HepG2 (cell line): ENCODE data around the gene FHL3. TPM values are rescaled to one million over a fixed set of nuclear protein-coding genes. Genes with fewer than 3 reads are reported as not detected.
A peak's percentile ranks its signal among the peaks of the same experiment; 100 is the strongest.

Experiments used
- ADNP ChIP-seq: sonication (generic); formaldehyde crosslinking; IDR thresholded peaks from 2 replicates; pipeline ENCODE4 v1.4.0; 2020; ENCODE audit warnings: missing genetic modification reagents
- ASH2L ChIP-seq: fragments of 300-600, 200-600 bp; sonication (generic); IDR thresholded peaks from 2 replicates; pipeline ENCODE4 v1.7.0; 2017; ENCODE audit warnings: low read depth, mild to moderate bottlenecking, moderate library complexity, mixed read lengths, low read length; ENCODE audit not compliant: insufficient read length
- BCL3 ChIP-seq: sonication (generic); formaldehyde crosslinking; IDR thresholded peaks from 2 replicates; pipeline ENCODE4 v1.5.1; 2020; ENCODE audit warnings: mild to moderate bottlenecking, missing genetic modification reagents, moderate library complexity
- BORCS8-MEF2B ChIP-seq: sonication (generic); formaldehyde crosslinking; IDR thresholded peaks from 2 replicates; pipeline ENCODE4 v1.8.0; 2022; ENCODE audit warnings: mild to moderate bottlenecking, missing genetic modification reagents
- KDM4B ChIP-seq: sonication (generic); formaldehyde crosslinking; IDR thresholded peaks from 2 replicates; pipeline ENCODE4 v1.4.0; 2020; ENCODE audit warnings: missing genetic modification reagents
- KLF15 ChIP-seq: sonication (generic); formaldehyde crosslinking; IDR thresholded peaks from 2 replicates; pipeline ENCODE4 v1.8.1; 2023; ENCODE audit warnings: borderline replicate concordance, mild to moderate bottlenecking, inconsistent platforms, missing genetic modification reagents, mixed read lengths
- MXI1 ChIP-seq: IDR thresholded peaks from 3 replicates; pipeline ENCODE4 v1.6.1; 2012; ENCODE audit warnings: low read depth, low read length, inconsistent platforms, borderline replicate concordance
- NPAS2 ChIP-seq: sonication (generic); formaldehyde crosslinking; IDR thresholded peaks from 2 replicates; pipeline ENCODE4 v1.8.0; 2022; ENCODE audit warnings: mild to moderate bottlenecking, missing genetic modification reagents, borderline replicate concordance
- NR1H2 ChIP-seq: sonication (generic); formaldehyde crosslinking; IDR thresholded peaks from 2 replicates; pipeline ENCODE4 v1.8.1; 2022; ENCODE audit warnings: low read depth, missing genetic modification reagents, borderline replicate concordance
- PHF20 ChIP-seq: sonication (generic); formaldehyde crosslinking; IDR thresholded peaks from 2 replicates; pipeline ENCODE4 v1.5.0; 2020; ENCODE audit warnings: mild to moderate bottlenecking, missing genetic modification reagents
- RARA ChIP-seq: IDR thresholded peaks from 2 replicates; pipeline ENCODE4 v1.6.1; 2016; ENCODE audit warnings: missing genetic modification reagents, missing compliant biosample characterization
- STAG1 ChIP-seq: sonication (generic); formaldehyde crosslinking; IDR thresholded peaks from 2 replicates; pipeline ENCODE4 v1.4.0; 2020; ENCODE audit warnings: missing genetic modification reagents
- WIZ ChIP-seq: sonication (generic); formaldehyde crosslinking; IDR thresholded peaks from 2 replicates; pipeline ENCODE4 v1.5.1; 2020; ENCODE audit warnings: mild to moderate bottlenecking, missing genetic modification reagents
- ZC3H4 ChIP-seq: sonication (generic); formaldehyde crosslinking; IDR thresholded peaks from 2 replicates; pipeline ENCODE4 v1.4.0; 2020; ENCODE audit warnings: missing genetic modification reagents, borderline replicate concordance
- ZFAT ChIP-seq: sonication (generic); formaldehyde crosslinking; conservative IDR thresholded peaks from 2 replicates; pipeline ENCODE4 v1.8.1; 2023; ENCODE audit warnings: missing genetic modification reagents, inconsistent platforms
- ZFYVE20 ChIP-seq: sonication (generic); formaldehyde crosslinking; IDR thresholded peaks from 2 replicates; pipeline ENCODE4 v1.8.0; 2023; ENCODE audit warnings: low read depth, mild to moderate bottlenecking, moderate library complexity, missing genetic modification reagents, borderline replicate concordance
- ZMAT5 ChIP-seq: sonication (generic); formaldehyde crosslinking; IDR thresholded peaks from 2 replicates; pipeline ENCODE4 v1.5.0; 2020; ENCODE audit warnings: mild to moderate bottlenecking, low read depth, missing genetic modification reagents, borderline replicate concordance
- ZNF468 ChIP-seq: sonication (generic); formaldehyde crosslinking; IDR thresholded peaks from 2 replicates; pipeline ENCODE4 v1.8.0; 2022; ENCODE audit warnings: mild to moderate bottlenecking, moderate library complexity, missing genetic modification reagents
- ZNF747 ChIP-seq: sonication (generic); formaldehyde crosslinking; IDR thresholded peaks from 2 replicates; pipeline ENCODE4 v1.8.1; 2023; ENCODE audit warnings: missing genetic modification reagents, mild to moderate bottlenecking, borderline replicate concordance
- ZNF790 ChIP-seq: sonication (generic); formaldehyde crosslinking; IDR thresholded peaks from 2 replicates; pipeline ENCODE4 v1.8.0; 2022; ENCODE audit warnings: missing genetic modification reagents, mild to moderate bottlenecking, borderline replicate concordance
- ZNF83 ChIP-seq: sonication (generic); formaldehyde crosslinking; IDR thresholded peaks from 2 replicates; pipeline ENCODE4 v1.4.0; 2020; ENCODE audit warnings: missing genetic modification reagents, mild to moderate bottlenecking, borderline replicate concordance
- polyA plus RNA-seq, 8 experiments: library from polyadenylated mRNA; depleted of rRNA in 3 of 8; stranded (reverse) in 7 of 8; unstranded in 1 of 8; fragments of >200 nt; fragmentation: Illumina TruSeq in 4 of 8; extraction: Trizol in 4 of 8; gene quantifications; 2 replicates each; pipeline versions ENCODE4 v1.2.1 to v1.2.3, GENCODE V29; 2011 to 2016; ENCODE audit warnings: low read depth in 4 of 8, missing spikeins in 1 of 8, mixed read lengths in 1 of 8; ENCODE audit not compliant: insufficient read depth in 1 of 8
- total RNA-seq, 5 experiments: library from RNA; depleted of rRNA; stranded (reverse); fragments of >200 nt; fragmentation: Illumina TruSeq; extraction: Trizol; gene quantifications; 2 replicates each; pipeline ENCODE4 v1.2.3, GENCODE V29; 2016; ENCODE audit warnings: low read depth in 1 of 5
- TF ChIP-seq, protein P1 (sequence below): IDR thresholded peaks from 2 replicates; pipeline ENCODE4 v1.6.1; 2016; ENCODE audit warnings: missing compliant biosample characterization, missing genetic modification reagents, borderline replicate concordance
- TF ChIP-seq, protein P2 (sequence below): sonication (generic); formaldehyde crosslinking; IDR thresholded peaks from 2 replicates; pipeline ENCODE4 v1.4.0; 2020; ENCODE audit warnings: missing genetic modification reagents, mild to moderate bottlenecking, borderline replicate concordance
- TF ChIP-seq, protein P3 (sequence below): sonication (generic); formaldehyde crosslinking; IDR thresholded peaks from 2 replicates; pipeline ENCODE4 v1.9.0; 2022; ENCODE audit warnings: missing genetic modification reagents, mild to moderate bottlenecking, borderline replicate concordance

FHL3 gene
- total and polyA plus RNA-seq, 2 of the 13 experiments (the other 11 are each of a cell fraction or from before 2014, with no cell fraction given): 2.8 to 6.6 TPM

GRCh38 chr1:37999430-38000232 lies 5.7 kb downstream of the FHL3 start (continued):
- TF ChIP-seq BORCS8-MEF2B (no peak), WIZ (no peak), PHF20 (peak; percentile 49; the same call in 1 of the 2 replicates), ZMAT5 (no peak), KLF15 (CRISPR knock-in tag) (no peak), BCL3 (CRISPR knock-in tag) (no peak), ASH2L (no peak), ZNF83 (CRISPR knock-in tag) (no peak), ZNF747 (no peak), ZC3H4 (no peak), RARA (peak; percentile 60), NR1H2 (CRISPR knock-in tag) (no peak), ZNF790 (CRISPR knock-in tag) (no peak), STAG1 (no peak), NPAS2 (no peak), ZFYVE20 (CRISPR knock-in tag) (no peak), MXI1 (peak; percentile 21; the same call in 1 of the 3 replicates), KDM4B (CRISPR knock-in tag) (no peak), ADNP (CRISPR knock-in tag) (no peak), ZNF468 (CRISPR knock-in tag) (no peak), ZFAT (CRISPR knock-in tag) (no peak)
- TF ChIP-seq, protein P1, sequence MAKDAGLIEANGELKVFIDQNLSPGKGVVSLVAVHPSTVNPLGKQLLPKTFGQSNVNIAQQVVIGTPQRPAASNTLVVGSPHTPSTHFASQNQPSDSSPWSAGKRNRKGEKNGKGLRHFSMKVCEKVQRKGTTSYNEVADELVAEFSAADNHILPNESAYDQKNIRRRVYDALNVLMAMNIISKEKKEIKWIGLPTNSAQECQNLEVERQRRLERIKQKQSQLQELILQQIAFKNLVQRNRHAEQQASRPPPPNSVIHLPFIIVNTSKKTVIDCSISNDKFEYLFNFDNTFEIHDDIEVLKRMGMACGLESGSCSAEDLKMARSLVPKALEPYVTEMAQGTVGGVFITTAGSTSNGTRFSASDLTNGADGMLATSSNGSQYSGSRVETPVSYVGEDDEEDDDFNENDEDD (CRISPR knock-in tag): no peak
- TF ChIP-seq, protein P2, sequence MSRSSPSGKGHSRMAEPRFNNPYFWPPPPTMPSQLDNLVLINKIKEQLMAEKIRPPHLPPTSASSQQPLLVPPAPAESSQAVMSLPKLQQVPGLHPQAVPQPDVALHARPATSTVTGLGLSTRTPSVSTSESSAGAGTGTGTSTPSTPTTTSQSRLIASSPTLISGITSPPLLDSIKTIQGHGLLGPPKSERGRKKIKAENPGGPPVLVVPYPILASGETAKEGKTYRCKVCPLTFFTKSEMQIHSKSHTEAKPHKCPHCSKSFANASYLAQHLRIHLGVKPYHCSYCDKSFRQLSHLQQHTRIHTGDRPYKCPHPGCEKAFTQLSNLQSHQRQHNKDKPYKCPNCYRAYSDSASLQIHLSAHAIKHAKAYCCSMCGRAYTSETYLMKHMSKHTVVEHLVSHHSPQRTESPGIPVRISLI (CRISPR knock-in tag): no peak; the same call in 1 of the 2 replicates
- TF ChIP-seq, protein P3, sequence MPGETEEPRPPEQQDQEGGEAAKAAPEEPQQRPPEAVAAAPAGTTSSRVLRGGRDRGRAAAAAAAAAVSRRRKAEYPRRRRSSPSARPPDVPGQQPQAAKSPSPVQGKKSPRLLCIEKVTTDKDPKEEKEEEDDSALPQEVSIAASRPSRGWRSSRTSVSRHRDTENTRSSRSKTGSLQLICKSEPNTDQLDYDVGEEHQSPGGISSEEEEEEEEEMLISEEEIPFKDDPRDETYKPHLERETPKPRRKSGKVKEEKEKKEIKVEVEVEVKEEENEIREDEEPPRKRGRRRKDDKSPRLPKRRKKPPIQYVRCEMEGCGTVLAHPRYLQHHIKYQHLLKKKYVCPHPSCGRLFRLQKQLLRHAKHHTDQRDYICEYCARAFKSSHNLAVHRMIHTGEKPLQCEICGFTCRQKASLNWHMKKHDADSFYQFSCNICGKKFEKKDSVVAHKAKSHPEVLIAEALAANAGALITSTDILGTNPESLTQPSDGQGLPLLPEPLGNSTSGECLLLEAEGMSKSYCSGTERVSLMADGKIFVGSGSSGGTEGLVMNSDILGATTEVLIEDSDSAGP: no peak
